Measurements from ENCODE around the gene MAGEH1. TPM values are rescaled to one million over a fixed set of nuclear protein-coding genes. Genes with fewer than 3 reads are reported as not detected.
"Not testable (repeated sequence)": the region's sequence is repeated elsewhere in the genome, so short reads cannot be mapped to it uniquely, and the experiment has no call there.

MAGEH1 gene
- total RNA-seq, 1 donor: 25.0 TPM

- not testable (repeated sequence) for H3K4me1 ChIP-seq (ENCODE audit: insufficient read depth, low read length); H2AFZ ChIP-seq (ENCODE audit: low read length); H4K20me1 ChIP-seq (ENCODE audit: insufficient read depth, low read length); H3K27ac ChIP-seq (ENCODE audit: low read depth, low read length); H3K4me3 ChIP-seq (ENCODE audit: insufficient read depth, low read length); H3K79me2 ChIP-seq (ENCODE audit: insufficient read depth, low read length); DNase-seq (ENCODE audit: insufficient read length, low spot score, missing footprints); H3K9me3 ChIP-seq (ENCODE audit: low read depth, low read length); H3K36me3 ChIP-seq (ENCODE audit: insufficient read depth, low read length); H3K27me3 ChIP-seq (ENCODE audit: insufficient read depth, low read length); H3K4me2 ChIP-seq (ENCODE audit: insufficient read depth, low read length)
These were observed 13.2 kb downstream of the MAGEH1 start for GRCh38 chrX:55465108-55465507.

GRCh38 chrX:55465791-55466190, 13.9 kb downstream of the MAGEH1 start:
- not testable (repeated sequence) for H3K79me2 ChIP-seq (ENCODE audit: insufficient read depth, low read length); H2AFZ ChIP-seq (ENCODE audit: low read length); H3K27ac ChIP-seq (ENCODE audit: low read depth, low read length); DNase-seq (ENCODE audit: insufficient read length, low spot score, missing footprints); H3K4me1 ChIP-seq (ENCODE audit: insufficient read depth, low read length); H3K4me3 ChIP-seq (ENCODE audit: insufficient read depth, low read length); H3K27me3 ChIP-seq (ENCODE audit: insufficient read depth, low read length); H3K9me3 ChIP-seq (ENCODE audit: low read depth, low read length); H4K20me1 ChIP-seq (ENCODE audit: insufficient read depth, low read length); H3K36me3 ChIP-seq (ENCODE audit: insufficient read depth, low read length); H3K4me2 ChIP-seq (ENCODE audit: insufficient read depth, low read length)

- not testable (repeated sequence) for H4K20me1 ChIP-seq (ENCODE audit: insufficient read depth, low read length); H3K9me3 ChIP-seq (ENCODE audit: low read depth, low read length); H3K36me3 ChIP-seq (ENCODE audit: insufficient read depth, low read length); H3K27ac ChIP-seq (ENCODE audit: low read depth, low read length); DNase-seq (ENCODE audit: insufficient read length, low spot score, missing footprints); H2AFZ ChIP-seq (ENCODE audit: low read length); H3K4me2 ChIP-seq (ENCODE audit: insufficient read depth, low read length); H3K27me3 ChIP-seq (ENCODE audit: insufficient read depth, low read length); H3K4me3 ChIP-seq (ENCODE audit: insufficient read depth, low read length); H3K4me1 ChIP-seq (ENCODE audit: insufficient read depth, low read length); H3K79me2 ChIP-seq (ENCODE audit: insufficient read depth, low read length)
These were observed 28.0 kb downstream of the MAGEH1 start for GRCh38 chrX:55479956-55480355.

GRCh38 chrX:55480390-55481062, 28.6 kb downstream of the MAGEH1 start:
- no peaks in the 10 kb centered on the region for H3K4me1 ChIP-seq (ENCODE audit: insufficient read depth, low read length)
- no peak overlapping the region for H3K27ac ChIP-seq (ENCODE audit: low read depth, low read length)
- no peak overlapping the region for H2AFZ ChIP-seq (ENCODE audit: low read length)
- H3K9me3 ChIP-seq (ENCODE audit: low read depth, low read length): no peaks in the 10 kb centered on the region
- H3K4me2 ChIP-seq (ENCODE audit: insufficient read depth, low read length): no peak overlapping the region
- H4K20me1 ChIP-seq (ENCODE audit: insufficient read depth, low read length): no peaks in the 10 kb centered on the region
- H3K79me2 ChIP-seq (ENCODE audit: insufficient read depth, low read length): no peaks in the 10 kb centered on the region
- no peaks in the 10 kb centered on the region for H3K36me3 ChIP-seq (ENCODE audit: insufficient read depth, low read length)
- TF ChIP-seq CTCF (IDR thresholded peaks at IDR 0.05; ENCODE audit: extremely low read depth, low read depth, low read length): no peak
- H3K27me3 ChIP-seq (ENCODE audit: insufficient read depth, low read length): no peaks in the 10 kb centered on the region
- no peak overlapping the region for H3K4me3 ChIP-seq (ENCODE audit: insufficient read depth, low read length)
- no peak for DNase-seq (ENCODE audit: insufficient read length, low spot score, missing footprints)

- Histone ChIP-seq H3K27me3 (ENCODE audit: insufficient read depth, low read length) (no peaks in the 10 kb centered on the region), H2AFZ (ENCODE audit: low read length) (no peak overlapping the region), H3K79me2 (ENCODE audit: insufficient read depth, low read length) (no peaks in the 10 kb centered on the region), H3K4me1 (ENCODE audit: insufficient read depth, low read length) (no peaks in the 10 kb centered on the region), H3K27ac (ENCODE audit: low read depth, low read length) (no peak overlapping the region), H3K4me2 (ENCODE audit: insufficient read depth, low read length) (no peak overlapping the region), H3K4me3 (ENCODE audit: insufficient read depth, low read length) (no peak overlapping the region), H4K20me1 (ENCODE audit: insufficient read depth, low read length) (no peaks in the 10 kb centered on the region), H3K9me3 (ENCODE audit: low read depth, low read length) (no peaks in the 10 kb centered on the region), H3K36me3 (ENCODE audit: insufficient read depth, low read length) (no peaks in the 10 kb centered on the region)
- no peak for TF ChIP-seq CTCF (IDR thresholded peaks at IDR 0.05; ENCODE audit: extremely low read depth, low read depth, low read length)
- DNase-seq (ENCODE audit: insufficient read length, low spot score, missing footprints): no peak
These were observed 33.0 kb downstream of the MAGEH1 start for GRCh38 chrX:55484948-55485347.
